ENCODE data around the gene URB2. TPM values are rescaled to one million over a fixed set of nuclear protein-coding genes. Genes with fewer than 3 reads are reported as not detected.
"Not testable (repeated sequence)": the region's sequence is repeated elsewhere in the genome, so short reads cannot be mapped to it uniquely, and the experiment has no call there.

URB2 gene
- total RNA-seq, 4 donors from 2014 or later: 5.0 to 14.6 (median 8.3) TPM

DNA sequence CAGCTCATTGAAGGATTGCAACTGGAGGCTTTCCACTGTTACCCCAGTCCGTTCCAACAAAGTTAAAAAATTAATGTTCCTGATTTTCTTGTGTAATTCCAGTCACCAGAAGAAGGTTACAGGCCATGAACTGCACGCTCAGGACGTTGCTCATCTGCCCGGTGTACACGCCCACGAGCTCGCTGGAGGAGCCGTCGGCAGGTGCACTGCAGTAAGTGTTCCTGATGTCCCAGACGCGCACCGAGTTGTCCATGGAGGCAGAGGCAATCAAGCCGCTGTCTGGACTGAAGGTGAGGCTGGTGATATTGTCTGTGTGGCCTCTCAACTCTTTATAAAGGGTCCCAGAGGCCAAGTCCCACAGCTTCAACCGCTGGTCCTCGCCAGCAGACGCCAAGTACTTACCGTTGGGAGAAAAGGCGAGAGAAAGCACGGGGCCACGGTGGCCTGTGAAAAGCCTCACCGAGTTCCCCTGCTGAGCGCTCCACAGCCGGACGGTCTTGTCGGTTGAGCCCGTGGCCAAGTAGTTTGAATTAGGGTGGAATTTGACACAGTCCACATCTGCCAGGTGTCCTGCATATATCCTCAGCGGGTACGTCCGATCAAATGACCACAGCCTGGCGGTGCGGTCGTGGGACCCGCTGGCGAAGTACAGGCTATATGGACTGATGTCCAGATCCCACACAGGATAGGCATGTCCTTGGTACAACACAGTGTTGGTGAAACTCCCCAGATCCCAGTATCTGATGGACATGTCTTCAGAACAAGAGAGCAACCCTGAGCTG lies 31.6 kb upstream of the URB2 start:
- intact Hi-C loops (cut with DNase I): no loop called here
- no peak for DNase-seq (ENCODE audit: extremely low spot score)
- WGBS: 94% methylated on average over 29 of the region's 34 CpGs
- no peak for TF ChIP-seq POLR2AphosphoS5 (IDR thresholded peaks at IDR 0.05)
- TF ChIP-seq EP300 (IDR thresholded peaks at IDR 0.05): no peak
- no peak for TF ChIP-seq POLR2A (IDR thresholded peaks at IDR 0.05; ENCODE audit: low read depth)
- TF ChIP-seq, protein P1, sequence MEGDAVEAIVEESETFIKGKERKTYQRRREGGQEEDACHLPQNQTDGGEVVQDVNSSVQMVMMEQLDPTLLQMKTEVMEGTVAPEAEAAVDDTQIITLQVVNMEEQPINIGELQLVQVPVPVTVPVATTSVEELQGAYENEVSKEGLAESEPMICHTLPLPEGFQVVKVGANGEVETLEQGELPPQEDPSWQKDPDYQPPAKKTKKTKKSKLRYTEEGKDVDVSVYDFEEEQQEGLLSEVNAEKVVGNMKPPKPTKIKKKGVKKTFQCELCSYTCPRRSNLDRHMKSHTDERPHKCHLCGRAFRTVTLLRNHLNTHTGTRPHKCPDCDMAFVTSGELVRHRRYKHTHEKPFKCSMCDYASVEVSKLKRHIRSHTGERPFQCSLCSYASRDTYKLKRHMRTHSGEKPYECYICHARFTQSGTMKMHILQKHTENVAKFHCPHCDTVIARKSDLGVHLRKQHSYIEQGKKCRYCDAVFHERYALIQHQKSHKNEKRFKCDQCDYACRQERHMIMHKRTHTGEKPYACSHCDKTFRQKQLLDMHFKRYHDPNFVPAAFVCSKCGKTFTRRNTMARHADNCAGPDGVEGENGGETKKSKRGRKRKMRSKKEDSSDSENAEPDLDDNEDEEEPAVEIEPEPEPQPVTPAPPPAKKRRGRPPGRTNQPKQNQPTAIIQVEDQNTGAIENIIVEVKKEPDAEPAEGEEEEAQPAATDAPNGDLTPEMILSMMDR (IDR thresholded peaks at IDR 0.05): no peak
- Histone ChIP-seq H3K27ac (replicated peaks in 1 of 4) (no peak overlapping the region), H3K27me3 (no peaks in the 10 kb centered on the region), H3K4me3 (no peak overlapping the region), H3K36me3 (peaks cover 14 to 40% (median 22%) of the 10 kb centered on the region in 4 donors), H3K4me1 (peaks cover 25 to 38% (median 34%) of the 10 kb centered on the region in 4 donors), H3K9me3 (no peaks in the 10 kb centered on the region)

GRCh38 chr1:229595876-229596275 lies 30.2 kb upstream of the URB2 start:
- Histone ChIP-seq H3K36me3 (peaks cover 14 to 49% (median 22%) of the 10 kb centered on the region in 4 donors), H3K27ac (replicated peaks in 1 of 4) (peak overlapping the region; percentile 83 to 85 (median 84)), H3K4me1 (peaks cover 28 to 47% (median 37%) of the 10 kb centered on the region in 4 donors)
- H3K27me3 ChIP-seq; intact Hi-C loops (cut with DNase I); DNase-seq (ENCODE audit: extremely low spot score); H3K9me3 ChIP-seq; H3K4me3 ChIP-seq: not testable (repeated sequence)
- 100% methylated on average over 4 of the region's 7 CpGs for WGBS

GRCh38 chr1:229596925-229597699 lies 28.9 kb upstream of the URB2 start:
- 26% methylated on average over 7 of the region's 7 CpGs for WGBS
- Histone ChIP-seq H3K27me3 (no peaks in the 10 kb centered on the region), H3K36me3 (peaks cover 14 to 51% (median 33%) of the 10 kb centered on the region in 4 donors), H3K4me1 (peaks cover 28 to 51% (median 43%) of the 10 kb centered on the region in 4 donors), H3K9me3 (no peaks in the 10 kb centered on the region), H3K4me3 (peak overlapping the region in 3 of 4 donors; percentile 7 to 8 (median 7)), H3K27ac (replicated peaks in 1 of 4) (peak overlapping the region; percentile 83 to 85 (median 84))
- intact Hi-C loops (cut with DNase I): no loop called here
- no peak for DNase-seq (ENCODE audit: extremely low spot score)
- TF ChIP-seq, protein P1 (IDR thresholded peaks at IDR 0.05): peak in 1 of 3 experiments; percentile 29
- TF ChIP-seq POLR2A (IDR thresholded peaks at IDR 0.05; ENCODE audit: low read depth): no peak
- TF ChIP-seq EP300 (IDR thresholded peaks at IDR 0.05): no peak
- TF ChIP-seq POLR2AphosphoS5 (IDR thresholded peaks at IDR 0.05): peak; percentile 75 to 76

GRCh38 chr1:229597877-229598276 lies 28.2 kb upstream of the URB2 start:
- 44% methylated on average over 3 of the region's 3 CpGs for WGBS
- H3K27ac ChIP-seq (replicated peaks in 1 of 4): peak overlapping the region; percentile 83 to 85 (median 84)
- peaks cover 20 to 51% (median 36%) of the 10 kb centered on the region in 4 donors for H3K36me3 ChIP-seq

More at GRCh38 chr1:229597877-229598276, 28.2 kb upstream of the URB2 start:
- no peak for TF ChIP-seq EP300 (IDR thresholded peaks at IDR 0.05)
- TF ChIP-seq POLR2AphosphoS5 (IDR thresholded peaks at IDR 0.05): no peak
- TF ChIP-seq, protein P1 (IDR thresholded peaks at IDR 0.05): no peak
- TF ChIP-seq POLR2A (IDR thresholded peaks at IDR 0.05; ENCODE audit: low read depth): no peak
- peak overlapping the region in 2 of 4 donors; percentile 7 to 8 for H3K4me3 ChIP-seq
- no peaks in the 10 kb centered on the region for H3K9me3 ChIP-seq
- peaks cover 28 to 51% (median 43%) of the 10 kb centered on the region in 4 donors for H3K4me1 ChIP-seq
- DNase-seq (ENCODE audit: extremely low spot score): no peak
- H3K27me3 ChIP-seq: no peaks in the 10 kb centered on the region
- intact Hi-C loops (cut with DNase I): no loop called here

All from esophagus muscularis mucosa (tissue), 4 donors.